ENCODE data around the gene OR1F1.
"Not testable (repeated sequence)": the region's sequence is repeated elsewhere in the genome, so short reads cannot be mapped to it uniquely, and the experiment has no call there.

The OR1F1 gene

GRCh38 chr16:3198334-3199072 lies 10.5 kb downstream of the OR1F1 start:
- DNase-seq: no peak

GRCh38 chr16:3202903-3203539 lies 15.0 kb downstream of the OR1F1 start:
- DNase-seq: peak in 1 of 3 donors; percentile 35

- not testable (repeated sequence) for DNase-seq
These were observed 17.9 kb downstream of the OR1F1 start for GRCh38 chr16:3205939-3206338.

GRCh38 chr16:3207086-3207953 lies 19.3 kb downstream of the OR1F1 start:
- no peak for DNase-seq

GRCh38 chr16:3212006-3212405 lies 24.0 kb downstream of the OR1F1 start:
- no peak for DNase-seq

GRCh38 chr16:3212567-3212966 lies 24.6 kb downstream of the OR1F1 start:
- no peak for DNase-seq

- peak in 1 of 3 donors; percentile 13 for DNase-seq
These were observed 27.0 kb downstream of the OR1F1 start for GRCh38 chr16:3214904-3215600.

- no peak for DNase-seq
These were observed 27.7 kb downstream of the OR1F1 start for GRCh38 chr16:3215601-3216262.

GRCh38 chr16:3216263-3216640 lies 28.2 kb downstream of the OR1F1 start:
- DNase-seq: no peak

GRCh38 chr16:3220839-3221238 lies 32.8 kb downstream of the OR1F1 start:
- DNase-seq: no peak

GRCh38 chr16:3223913-3224515 lies 36.0 kb downstream of the OR1F1 start:
- no peak for DNase-seq

GRCh38 chr16:3234543-3234856 lies 46.5 kb downstream of the OR1F1 start:
- DNase-seq: peak; percentile 22 to 50 (median 31)

- DNase-seq: peak; percentile 96 to 97 (median 96)
These were observed 47.0 kb downstream of the OR1F1 start, which contains the start of gene ZNF200 for GRCh38 chr16:3234857-3235561. TSS of gene ZNF200 (minus strand) at chr16:3235158. CDS start at chr16:3233755, 1,403 bp downstream.

- DNase-seq: peak; percentile 33 to 79 (median 62)
These were observed 48.1 kb downstream of the OR1F1 start for GRCh38 chr16:3235856-3236669.

GRCh38 chr16:3241761-3242160 lies 53.8 kb downstream of the OR1F1 start:
- no peak for DNase-seq

- peak; percentile 69 to 85 (median 70) for DNase-seq
These were observed 54.7 kb downstream of the OR1F1 start for GRCh38 chr16:3242709-3243108.

GRCh38 chr16:3243882-3244281 lies 55.9 kb downstream of the OR1F1 start:
- no peak for DNase-seq

- no peak for DNase-seq
These were observed 58.0 kb downstream of the OR1F1 start for GRCh38 chr16:3246002-3246401.

- no peak for DNase-seq
These were observed 58.9 kb downstream of the OR1F1 start for GRCh38 chr16:3246876-3247275.

GRCh38 chr16:3248596-3248995 lies 60.6 kb downstream of the OR1F1 start:
- no peak for DNase-seq
